ENCODE data around the gene NINL.
"Not testable (repeated sequence)": the region's sequence is repeated elsewhere in the genome, so short reads cannot be mapped to it uniquely, and the experiment has no call there.

The NINL gene

GRCh38 chr20:25590778-25591177 is 5.4 kb upstream of the NINL start:
- not testable (repeated sequence) for DNase-seq

- DNase-seq = no peak
Observed at GRCh38 chr20:25588491-25588890, 3.2 kb upstream of the NINL start.

- DNase-seq = no peak
Observed at GRCh38 chr20:25587536-25587935, 2.2 kb upstream of the NINL start.

- no peak for DNase-seq
Observed at GRCh38 chr20:25586877-25587276, 1.5 kb upstream of the NINL start.

GRCh38 chr20:25583607-25584006 is 1.7 kb downstream of the NINL start:
- DNase-seq = not testable (repeated sequence)

GRCh38 chr20:25580711-25581110 is 4.6 kb downstream of the NINL start:
- DNase-seq = no peak

GRCh38 chr20:25579081-25579770 is 6.1 kb downstream of the NINL start:
- no peak for DNase-seq

- DNase-seq = no peak
Observed at GRCh38 chr20:25576783-25577530, 8.4 kb downstream of the NINL start.

GRCh38 chr20:25574411-25574810 is 10.9 kb downstream of the NINL start:
- no peak for DNase-seq

- DNase-seq = no peak
Observed at GRCh38 chr20:25573288-25574251, 11.8 kb downstream of the NINL start.

- no peak for DNase-seq
Observed at GRCh38 chr20:25571817-25572216, 13.5 kb downstream of the NINL start.

- DNase-seq = no peak
Observed at GRCh38 chr20:25571240-25571639, 14.1 kb downstream of the NINL start.

GRCh38 chr20:25570148-25570530 is 15.2 kb downstream of the NINL start:
- DNase-seq = no peak

GRCh38 chr20:25567286-25567685 is 18.0 kb downstream of the NINL start:
- DNase-seq = no peak

GRCh38 chr20:25566821-25567220 is 18.5 kb downstream of the NINL start:
- no peak for DNase-seq

GRCh38 chr20:25565578-25566157 is 19.7 kb downstream of the NINL start:
- no peak for DNase-seq

- DNase-seq = no peak
Observed at GRCh38 chr20:25563876-25564275, 21.5 kb downstream of the NINL start.

GRCh38 chr20:25563362-25563761 is 22.0 kb downstream of the NINL start:
- no peak for DNase-seq

GRCh38 chr20:25561771-25562170 is 23.6 kb downstream of the NINL start:
- DNase-seq = not testable (repeated sequence)

- DNase-seq = no peak
Observed at GRCh38 chr20:25553819-25554296, 31.5 kb downstream of the NINL start.

GRCh38 chr20:25552977-25553376 is 32.4 kb downstream of the NINL start:
- no peak for DNase-seq

- DNase-seq = no peak
Observed at GRCh38 chr20:25551413-25552215, 33.7 kb downstream of the NINL start.

Data from activated CD4-positive, alpha-beta T cell treated with anti-CD3 and anti-CD28 coated beads, Interleukin-10, Interleukin-2, amounts not matched to agents 100 ng/mL and 50 ng/mL, durations not matched to agents 16 hours and 8 hours (primary cell).